K562 (cell line): ENCODE results near the gene PRKCB. TPM values are rescaled to one million over a fixed set of nuclear protein-coding genes. Genes with fewer than 3 reads are reported as not detected.
A peak's percentile ranks its signal among the peaks of the same experiment; 100 is the strongest.

Experiments
- CHD7 ChIP-seq: fragments of 200-600 bp; sonication (generic); IDR thresholded peaks from one replicate; pipeline ENCODE4 v1.6.1; 2012; ENCODE audit warnings: mild to moderate bottlenecking, low read depth, low read length, inconsistent platforms
- CTCF ChIP-seq, 3 experiments: IDR thresholded peaks in 2 of 3; conservative IDR thresholded peaks in 1 of 3; 2 replicates each; pipeline ENCODE4 v1.5.1; 2011 to 2012; ENCODE audit warnings: low read length in 3 of 3, mild to moderate bottlenecking in 3 of 3, control low read depth in 2 of 3, improper control_type of control experiment in 1 of 3, inconsistent platforms in 1 of 3, low read depth in 1 of 3, mixed read lengths in 1 of 3, moderate library complexity in 1 of 3; ENCODE audit not compliant: insufficient read depth in 2 of 3
- CTCFL ChIP-seq: IDR thresholded peaks from 2 replicates; pipeline ENCODE4 v1.6.1; 2011; ENCODE audit warnings: borderline replicate concordance, low read depth, mild to moderate bottlenecking, moderate library complexity, low read length; ENCODE audit not compliant: insufficient read depth, poor library complexity, severe bottlenecking
- EP300 ChIP-seq: IDR thresholded peaks from 2 replicates; pipeline ENCODE4 v1.6.1; 2012; ENCODE audit warnings: low read length, improper control_type of control experiment
- HNRNPK ChIP-seq: fragments of 200-400 bp; formaldehyde crosslinking; IDR thresholded peaks from one replicate; pipeline ENCODE4 v1.6.1; 2018; ENCODE audit warnings: mild to moderate bottlenecking, low read depth, low read length; ENCODE audit not compliant: poor library complexity, severe bottlenecking
- MYNN ChIP-seq, 2 experiments: sonication (generic); formaldehyde crosslinking in 1 of 2; IDR thresholded peaks; 2 replicates each; pipeline versions ENCODE4 v1.5.0 to v1.6.1; 2016 to 2020; ENCODE audit warnings: antibody characterized with exemption in 1 of 2, missing genetic modification reagents in 1 of 2
- NR1H2 ChIP-seq: sonication (generic); formaldehyde crosslinking; IDR thresholded peaks from 2 replicates; pipeline ENCODE4 v1.4.0; 2020; ENCODE audit warnings: mild to moderate bottlenecking, missing genetic modification reagents
- RAD21 ChIP-seq, 2 experiments: fragments of 250-450 bp in 1 of 2; fragments of 450-650 bp in 1 of 2; sonication (Bioruptor Pico) in 1 of 2; formaldehyde crosslinking in 1 of 2; IDR thresholded peaks in 1 of 2; conservative IDR thresholded peaks in 1 of 2; 2 replicates each; pipeline versions ENCODE4 v1.4.0 to v1.8.0; 2020 to 2022; ENCODE audit warnings: mild to moderate bottlenecking in 2 of 2, moderate library complexity in 1 of 2
- SMC3 ChIP-seq: conservative IDR thresholded peaks from 2 replicates; pipeline ENCODE4 v1.6.1; 2011; ENCODE audit warnings: low read depth, low read length, improper control_type of control experiment; ENCODE audit not compliant: insufficient read depth
- TARDBP ChIP-seq: fragments of 450-650 bp; IDR thresholded peaks from 2 replicates; pipeline ENCODE4 v1.6.1; 2016
- XRCC5 ChIP-seq: fragments of 200-400 bp; formaldehyde crosslinking; IDR thresholded peaks from 2 replicates; pipeline ENCODE4 v1.6.1; 2017; ENCODE audit warnings: low read depth, mild to moderate bottlenecking, low read length
- ZNF766 ChIP-seq: fragments of 200-800 bp; sonication (Bioruptor generic); conservative IDR thresholded peaks from 2 replicates; pipeline ENCODE4 v1.6.1; 2016; ENCODE audit warnings: missing genetic modification characterization, missing compliant biosample characterization
- polyA plus RNA-seq, 8 experiments: library from polyadenylated mRNA; depleted of rRNA in 4 of 8; stranded (reverse) in 5 of 8; unstranded in 3 of 8; fragments of >200 nt; fragmentation: Nextera tagmentation in 2 of 8; fragmentation: Illumina TruSeq in 1 of 8; extraction: Ambion mirVana in 2 of 8; extraction: Trizol in 1 of 8; gene quantifications; 2 replicates each; pipeline versions ENCODE4 v1.2.1 to v1.2.3, GENCODE V29; 2011 to 2014; ENCODE audit warnings: inconsistent platforms in 1 of 8, missing spikeins in 1 of 8
- total RNA-seq, 7 experiments: library from RNA; depleted of rRNA in 6 of 7; stranded (reverse); fragments of >200 nt in 6 of 7; fragmentation: Illumina TruSeq in 2 of 7; extraction: Trizol in 2 of 7; gene quantifications; 2 replicates each; pipeline versions ENCODE4 v1.2.1 to v1.2.3, GENCODE V29; 2011 to 2021; ENCODE audit warnings: low replicate concordance in 1 of 7

PRKCB gene
- total and polyA plus RNA-seq, 9 of the 15 experiments (the other 6 are each of a cell fraction or from before 2014, with no cell fraction given), result 49.9 to 276 (median 148) TPM

GRCh38 chr16:23801378-23801777 lies 34.4 kb upstream of the PRKCB start (continued):
- TF ChIP-seq HNRNPK, result peak; percentile 69
- TF ChIP-seq CTCFL, result peak; percentile 36
- peak; percentile 56; the same call in 1 of the 2 replicates for TF ChIP-seq XRCC5
- TF ChIP-seq CHD7, result no peak
- TF ChIP-seq CTCF (IDR thresholded peaks at IDR 0.05 in 2 of 3, conservative IDR thresholded peaks at IDR 0.05 in 1 of 3; ENCODE audit: insufficient read depth in 2 of 3, low read depth in 1 of 3, low read length in 3 of 3), result peak; percentile 74 to 83 (median 81)
- peak; percentile 70 to 92 for TF ChIP-seq RAD21 (CRISPR knock-in tag; conservative IDR thresholded peaks at IDR 0.05 in 1 of 2, IDR thresholded peaks at IDR 0.05 in 1 of 2)
- peak; percentile 89 for TF ChIP-seq SMC3
- no peak for TF ChIP-seq TARDBP
- no peak for TF ChIP-seq NR1H2 (CRISPR knock-in tag)
- TF ChIP-seq EP300, result no peak
- no peak for TF ChIP-seq ZNF766
- 0 out of 2 replicates have a peak, but pooled peaks have one; percentile 43 for TF ChIP-seq MYNN (IDR thresholded peaks at IDR 0.05)
- no peak for TF ChIP-seq MYNN (CRISPR knock-in tag; IDR thresholded peaks at IDR 0.05)
